Stomach (tissue), 9 donors: Measurements from ENCODE around the gene UBR7. TPM values are rescaled to one million over a fixed set of nuclear protein-coding genes. Genes with fewer than 3 reads are reported as not detected.

Source experiments
- DNase-seq, 2 donors: peaks; one replicate each; pipeline versions ENCODE4 v3.0.0 to v3.0.0-alpha.2; 2013 to 2019
- H3K27ac ChIP-seq, 5 donors: fragments of 200-600 bp in 4 of 5; sonication (generic) in 4 of 5; one replicate each; pipeline ENCODE4 v1.5.1; 2013 to 2019; ENCODE audit warnings: mild to moderate bottlenecking in 1 of 5, moderate library complexity in 1 of 5
- H3K27me3 ChIP-seq, 3 donors: fragments of 200-600 bp; sonication (generic); one replicate each; pipeline ENCODE4 v1.5.1; 2017 to 2019; ENCODE audit warnings: mixed run types in 1 of 3
- H3K36me3 ChIP-seq, 4 donors: fragments of 200-600 bp; sonication (generic); 1 replicate in 3 of 4; 2 replicates in 1 of 4; pipeline ENCODE4 v1.5.1; 2016 to 2019
- H3K4me1 ChIP-seq, 4 donors: fragments of 200-600 bp; sonication (generic); one replicate each; pipeline ENCODE4 v1.5.1; 2016 to 2019
- H3K4me3 ChIP-seq, 4 donors: fragments of 200-600 bp; sonication (generic) in 3 of 4; one replicate each; pipeline ENCODE4 v1.5.1; 2016 to 2019; ENCODE audit warnings: mild to moderate bottlenecking in 1 of 4
- H3K9me3 ChIP-seq, 4 donors: fragments of 200-600 bp; sonication (generic); one replicate each; pipeline ENCODE4 v1.5.1; 2016 to 2019
- CTCF ChIP-seq, 7 experiments: fragments of 450-650 bp in 4 of 7; fragments of 200-600 bp in 3 of 7; sonication (generic) in 3 of 7; IDR thresholded peaks; one replicate each; pipeline ENCODE4 v1.5.1; 2016 to 2019; ENCODE audit warnings: antibody characterized with exemption in 7 of 7, control low read depth in 2 of 7, mild to moderate bottlenecking in 1 of 7
- EP300 ChIP-seq: sonication (generic); formaldehyde crosslinking; IDR thresholded peaks from one replicate; pipeline ENCODE4 v1.6.1; 2017; ENCODE audit warnings: antibody characterized with exemption
- POLR2A ChIP-seq, 4 donors: fragments of 450-650 bp; IDR thresholded peaks; one replicate each; pipeline ENCODE4 v1.6.1; 2016; ENCODE audit warnings: antibody characterized with exemption in 4 of 4, control low read depth in 2 of 4, mild to moderate bottlenecking in 1 of 4, moderate library complexity in 1 of 4
- POLR2AphosphoS5 ChIP-seq, 3 donors: sonication (generic); formaldehyde crosslinking; IDR thresholded peaks; one replicate each; pipeline ENCODE4 v1.6.1; 2016; ENCODE audit warnings: antibody characterized with exemption in 3 of 3
- WGBS, 5 donors: extraction: QIAGEN DNeasy Blood & Tissue Kit in 3 of 5; methylation state at CpG; one replicate each; pipeline versions ENCODE4 v1.1.5 to v1.1.7; 2013 to 2018; 5-methylcytosine and 5-hydroxymethylcytosine counted together
- intact Hi-C: fragments of 100-400 bp; cut with DNase I; formaldehyde crosslinking; loops from one replicate; pipeline ENCODE4 v1.15.1; 2023; ENCODE audit warnings: low total_unique reads
- polyA plus RNA-seq, 3 donors: library from polyadenylated mRNA; stranded (reverse); fragments of 200-250 nt; gene quantifications; one replicate each; pipeline ENCODE4 v1.2.3, GENCODE V29; 2013
- total RNA-seq, 5 donors: library from RNA; depleted of rRNA; stranded (reverse); fragments of >200 nt; gene quantifications; one replicate each; pipeline versions ENCODE4 v1.1.0 to v1.2.3, GENCODE V29; 2014 to 2016
- donor health status: healthy with polysubstance abuse.
- donor health status: Bipolar disorder and iron deficiency.
- donor health status: healthy.

UBR7 gene
- total and polyA plus RNA-seq, 8 donors = 8.8 to 124 (median 16.0) TPM

GRCh38 chr14:93195316-93195999 lies 11.6 kb upstream of the UBR7 start:
- DNase-seq = no peak
- 87 to 100% (median 93%) methylated on average over 1 of the region's 1 CpG for WGBS, 5 donors
- Histone ChIP-seq H3K27ac (no peak overlapping the region), H3K4me1 (peaks cover 0 to 3% (median 0%) of the 10 kb centered on the region in 4 donors), H3K4me3 (no peak overlapping the region), H3K27me3 (no peaks in the 10 kb centered on the region), H3K36me3 (peaks cover 0 to 5% (median 4%) of the 10 kb centered on the region in 4 donors), H3K9me3 (no peaks in the 10 kb centered on the region)
- no peak for TF ChIP-seq EP300
- TF ChIP-seq CTCF (IDR thresholded peaks at IDR 0.05) = no peak
- no peak for TF ChIP-seq POLR2AphosphoS5 (IDR thresholded peaks at IDR 0.05)
- no peak for TF ChIP-seq POLR2A (IDR thresholded peaks at IDR 0.05)
- intact Hi-C loops = no loop called here

GRCh38 chr14:93199031-93199430 lies 8.0 kb upstream of the UBR7 start:
- H3K27ac ChIP-seq = no peak overlapping the region
- H3K4me1 ChIP-seq = peaks cover 0 to under 1% (median 0%) of the 10 kb centered on the region in 4 donors
- H3K9me3 ChIP-seq = no peaks in the 10 kb centered on the region
- no peaks in the 10 kb centered on the region for H3K27me3 ChIP-seq
- WGBS, 5 donors = 89 to 97% (median 94%) methylated on average over 4 of the region's 4 CpGs
- intact Hi-C loops = no loop called here
- peaks cover 0 to 5% (median 4%) of the 10 kb centered on the region in 4 donors for H3K36me3 ChIP-seq
- TF ChIP-seq POLR2A (IDR thresholded peaks at IDR 0.05) (no peak), CTCF (IDR thresholded peaks at IDR 0.05) (no peak)
- no peak overlapping the region for H3K4me3 ChIP-seq
- DNase-seq = no peak

- no peak for TF ChIP-seq CTCF (IDR thresholded peaks at IDR 0.05)
- TF ChIP-seq POLR2AphosphoS5 (IDR thresholded peaks at IDR 0.05) = no peak
- TF ChIP-seq POLR2A (IDR thresholded peaks at IDR 0.05) = no peak
- TF ChIP-seq EP300 = no peak
- H3K27me3 ChIP-seq = no peaks in the 10 kb centered on the region
- H3K4me1 ChIP-seq = peaks cover 0 to 15% (median 6%) of the 10 kb centered on the region in 4 donors
- H3K4me3 ChIP-seq = no peak overlapping the region
- intact Hi-C loops = no loop called here
- H3K27ac ChIP-seq = no peak overlapping the region
- 89 to 97% (median 95%) methylated on average over 5 of the region's 5 CpGs for WGBS, 5 donors
- H3K36me3 ChIP-seq = peaks cover 0 to 5% (median 4%) of the 10 kb centered on the region in 4 donors
- no peak for DNase-seq
- H3K9me3 ChIP-seq = no peaks in the 10 kb centered on the region
These were observed 6.5 kb upstream of the UBR7 start for GRCh38 chr14:93200553-93200952.

- DNase-seq = no peak
- Histone ChIP-seq H3K4me3 (no peak overlapping the region), H3K36me3 (peaks cover 0 to 5% (median 4%) of the 10 kb centered on the region in 4 donors), H3K27me3 (no peaks in the 10 kb centered on the region), H3K9me3 (no peaks in the 10 kb centered on the region), H3K4me1 (peaks cover 6 to 21% (median 13%) of the 10 kb centered on the region in 4 donors), H3K27ac (no peak overlapping the region)
- WGBS, 5 donors = 63 to 78% (median 67%) methylated on average over 7 of the region's 7 CpGs
- intact Hi-C loops = no loop called here
- TF ChIP-seq POLR2A (IDR thresholded peaks at IDR 0.05) = no peak
- no peak for TF ChIP-seq CTCF (IDR thresholded peaks at IDR 0.05)
- TF ChIP-seq EP300 = no peak
- TF ChIP-seq POLR2AphosphoS5 (IDR thresholded peaks at IDR 0.05) = no peak
These were observed 5.8 kb upstream of the UBR7 start for GRCh38 chr14:93201155-93201704.
